GM23338 (cell line): ENCODE data around the gene NTN1. TPM values are rescaled to one million over a fixed set of nuclear protein-coding genes. Genes with fewer than 3 reads are reported as not detected.

Experiments
- ATAC-seq: fragments of 200-7000 bp; cut with Tn5 transposase; 3 replicates; pipeline ENCODE4 v1.9.1; 2020
- DNase-seq: peaks from one replicate; pipeline ENCODE4 v3.0.0-alpha.2; 2015; ENCODE audit warnings: low spot score
- H2AFZ ChIP-seq: fragments of 200-600 bp; sonication (generic); 2 replicates; pipeline ENCODE4 v1.8.0; 2016; ENCODE audit warnings: antibody characterized with exemption, mild to moderate bottlenecking, moderate library complexity
- H3F3A ChIP-seq: fragments of 200-600 bp; sonication (generic); replicated peaks from 2 replicates; pipeline ENCODE4 v1.8.0; 2017; ENCODE audit warnings: antibody characterized with exemption, mixed run types, low read depth
- H3K27ac ChIP-seq: fragments of 200-600 bp; sonication (generic); 2 replicates; pipeline ENCODE4 v1.6.1; 2016; ENCODE audit warnings: low read depth
- H3K27me3 ChIP-seq: fragments of 200-600 bp; sonication (generic); 2 replicates; pipeline ENCODE4 v1.8.0; 2016; ENCODE audit warnings: mild to moderate bottlenecking, mixed run types, moderate library complexity; ENCODE audit not compliant: insufficient read depth
- H3K36me3 ChIP-seq: fragments of 200-600 bp; sonication (generic); 2 replicates; pipeline ENCODE4 v1.8.0; 2016; ENCODE audit warnings: mild to moderate bottlenecking; ENCODE audit not compliant: insufficient read depth
- H3K4me1 ChIP-seq: fragments of 200-600 bp; sonication (generic); 2 replicates; pipeline ENCODE4 v1.8.0; 2016; ENCODE audit warnings: mild to moderate bottlenecking, moderate library complexity; ENCODE audit not compliant: insufficient read depth
- H3K4me2 ChIP-seq: fragments of 200-600 bp; sonication (generic); 2 replicates; pipeline ENCODE4 v1.7.1; 2017; ENCODE audit warnings: mixed run types
- H3K4me3 ChIP-seq: fragments of 200-600 bp; sonication (generic); 2 replicates; pipeline ENCODE4 v1.6.1; 2016; ENCODE audit warnings: mixed run types
- H3K79me2 ChIP-seq: fragments of 200-600 bp; sonication (generic); replicated peaks from 2 replicates; pipeline ENCODE4 v1.8.0; 2017; ENCODE audit warnings: mild to moderate bottlenecking; ENCODE audit not compliant: insufficient read depth
- H3K9me2 ChIP-seq: fragments of 200-600 bp; sonication (generic); 2 replicates; pipeline ENCODE4 v1.8.0; 2017; ENCODE audit not compliant: insufficient read depth
- H4K20me1 ChIP-seq: fragments of 200-600 bp; sonication (generic); replicated peaks from 2 replicates; pipeline ENCODE4 v1.8.0; 2017; ENCODE audit warnings: mild to moderate bottlenecking; ENCODE audit not compliant: insufficient read depth
- H3K27ac Mint-ChIP-seq: 2 replicates; pipeline ENCODE4 v1.8.0; 2020; ENCODE audit warnings: inconsistent platforms, mild to moderate bottlenecking, moderate library complexity, mixed read lengths
- H3K27me3 Mint-ChIP-seq: 3 replicates; pipeline ENCODE4 v1.8.0; 2022; ENCODE audit warnings: low read depth, mild to moderate bottlenecking, moderate library complexity, mixed read lengths, inconsistent platforms; ENCODE audit not compliant: insufficient read depth, poor library complexity
- H3K36me3 Mint-ChIP-seq: 3 replicates; pipeline ENCODE4 v1.8.0; 2021; ENCODE audit warnings: low read depth, mild to moderate bottlenecking, inconsistent platforms, moderate library complexity, mixed read lengths
- H3K4me1 Mint-ChIP-seq: 3 replicates; pipeline ENCODE4 v1.8.0; 2020; ENCODE audit warnings: mild to moderate bottlenecking, inconsistent platforms, mixed read lengths
- H3K4me3 Mint-ChIP-seq: 3 replicates; pipeline ENCODE4 v1.8.0; 2021; ENCODE audit warnings: moderate library complexity, mild to moderate bottlenecking, inconsistent platforms, mixed read lengths
- H3K9me3 Mint-ChIP-seq: 3 replicates; pipeline ENCODE4 v1.8.0; 2020; ENCODE audit warnings: moderate library complexity, mild to moderate bottlenecking, inconsistent platforms, mixed read lengths
- CREB1 ChIP-seq: fragments of 250-450 bp; sonication (Bioruptor Pico); IDR thresholded peaks from 2 replicates; pipeline ENCODE4 v1.5.0; 2020; ENCODE audit warnings: low read depth, mild to moderate bottlenecking, moderate library complexity
- ETS1 ChIP-seq: IDR thresholded peaks from 2 replicates; pipeline ENCODE4 v1.6.1; 2016; ENCODE audit warnings: antibody characterized with exemption
- EZH2 ChIP-seq: fragments of 200-600 bp; sonication (generic); IDR thresholded peaks from one replicate; pipeline ENCODE4 v1.8.0; 2017; ENCODE audit warnings: antibody characterized with exemption, mild to moderate bottlenecking, low read depth; ENCODE audit not compliant: unreplicated experiment
- EZH2phosphoT487 ChIP-seq: fragments of 200-600 bp; sonication (generic); IDR thresholded peaks from one replicate; pipeline ENCODE4 v1.8.1; 2018; ENCODE audit warnings: antibody characterized with exemption; ENCODE audit not compliant: unreplicated experiment
- JUNB ChIP-seq: IDR thresholded peaks from one replicate; pipeline ENCODE4 v1.6.1; 2016; ENCODE audit warnings: antibody characterized with exemption; ENCODE audit not compliant: unreplicated experiment
- NANOG ChIP-seq: IDR thresholded peaks from 2 replicates; pipeline ENCODE4 v1.6.1; 2016; ENCODE audit warnings: antibody characterized with exemption, borderline replicate concordance
- POLR2AphosphoS5 ChIP-seq: IDR thresholded peaks from 2 replicates; pipeline ENCODE4 v1.6.1; 2016; ENCODE audit warnings: antibody characterized with exemption, low read depth
- STAT1 ChIP-seq: IDR thresholded peaks from one replicate; pipeline ENCODE4 v1.6.1; 2016; ENCODE audit warnings: antibody characterized with exemption; ENCODE audit not compliant: unreplicated experiment
- ZNF114 ChIP-seq: fragments of 250-450 bp; sonication (Bioruptor Pico); IDR thresholded peaks from 2 replicates; pipeline ENCODE4 v1.5.0; 2020; ENCODE audit warnings: mild to moderate bottlenecking, moderate library complexity
- ZNF331 ChIP-seq: fragments of 250-450 bp; sonication (Bioruptor Pico); IDR thresholded peaks from 2 replicates; pipeline ENCODE4 v1.5.0; 2020; ENCODE audit warnings: low read depth, mild to moderate bottlenecking, moderate library complexity
- polyA plus RNA-seq: library from polyadenylated mRNA; unstranded; fragments of >200 nt; fragmentation: Nextera tagmentation; extraction: Ambion mirVana; gene quantifications from 2 replicates; pipeline ENCODE4 v1.2.1, GENCODE V29; 2016
- total RNA-seq: library from RNA; depleted of rRNA; stranded (reverse); fragments of >200 nt; shearing (Covaris generic); gene quantifications from 2 replicates; pipeline ENCODE4 v1.2.3, GENCODE V29; 2014
- TF ChIP-seq, protein P1 (sequence below), 2 experiments: fragments of 200-600 bp in 1 of 2; sonication (generic) in 1 of 2; conservative IDR thresholded peaks; 2 replicates each; pipeline versions ENCODE4 v1.5.1 to v1.6.1; 2016 to 2017; ENCODE audit warnings: antibody characterized with exemption in 2 of 2, low read depth in 2 of 2, mild to moderate bottlenecking in 2 of 2, moderate library complexity in 1 of 2
- TF ChIP-seq, protein P2 (sequence below): IDR thresholded peaks from one replicate; pipeline ENCODE4 v1.6.1; 2018; ENCODE audit warnings: antibody characterized with exemption; ENCODE audit not compliant: unreplicated experiment
- TF ChIP-seq, protein P3 (sequence below): fragments of 250-450 bp; sonication (Bioruptor Pico); IDR thresholded peaks from 2 replicates; pipeline ENCODE4 v1.5.0; 2020; ENCODE audit warnings: mild to moderate bottlenecking, moderate library complexity

The NTN1 gene
- total and polyA plus RNA-seq, 2 experiments from 2014 or later, result 0.57 to 2.6 TPM

GRCh38 chr17:9251273-9251672, 230.0 kb downstream of the NTN1 start:
- Histone ChIP-seq H3K4me3 (no peak overlapping the region), H3K4me1 (0 out of 2 replicates have a peak, but pooled peaks cover 2% of the 10 kb centered on the region), H3K36me3 (no peaks in the 10 kb centered on the region; the same call in 1 of the 2 replicates), H3F3A (no peaks in the 10 kb centered on the region), H3K79me2 (no peaks in the 10 kb centered on the region), H2AFZ (no peak overlapping the region), H3K9me2 (no peaks in the 10 kb centered on the region), H3K27me3 (no peaks in the 10 kb centered on the region), H3K27ac (no peak overlapping the region), H4K20me1 (no peaks in the 10 kb centered on the region), H3K4me2 (no peak overlapping the region)
- TF ChIP-seq EZH2phosphoT487, result no peak
- TF ChIP-seq, protein P1, sequence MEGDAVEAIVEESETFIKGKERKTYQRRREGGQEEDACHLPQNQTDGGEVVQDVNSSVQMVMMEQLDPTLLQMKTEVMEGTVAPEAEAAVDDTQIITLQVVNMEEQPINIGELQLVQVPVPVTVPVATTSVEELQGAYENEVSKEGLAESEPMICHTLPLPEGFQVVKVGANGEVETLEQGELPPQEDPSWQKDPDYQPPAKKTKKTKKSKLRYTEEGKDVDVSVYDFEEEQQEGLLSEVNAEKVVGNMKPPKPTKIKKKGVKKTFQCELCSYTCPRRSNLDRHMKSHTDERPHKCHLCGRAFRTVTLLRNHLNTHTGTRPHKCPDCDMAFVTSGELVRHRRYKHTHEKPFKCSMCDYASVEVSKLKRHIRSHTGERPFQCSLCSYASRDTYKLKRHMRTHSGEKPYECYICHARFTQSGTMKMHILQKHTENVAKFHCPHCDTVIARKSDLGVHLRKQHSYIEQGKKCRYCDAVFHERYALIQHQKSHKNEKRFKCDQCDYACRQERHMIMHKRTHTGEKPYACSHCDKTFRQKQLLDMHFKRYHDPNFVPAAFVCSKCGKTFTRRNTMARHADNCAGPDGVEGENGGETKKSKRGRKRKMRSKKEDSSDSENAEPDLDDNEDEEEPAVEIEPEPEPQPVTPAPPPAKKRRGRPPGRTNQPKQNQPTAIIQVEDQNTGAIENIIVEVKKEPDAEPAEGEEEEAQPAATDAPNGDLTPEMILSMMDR (conservative IDR thresholded peaks at IDR 0.05; ENCODE audit: low read depth in 2 of 2), result no peak
- TF ChIP-seq ETS1, result no peak
- no peak for TF ChIP-seq ZNF331 (CRISPR knock-in tag)
- TF ChIP-seq ZNF114 (CRISPR knock-in tag), result no peak
- no peak for TF ChIP-seq NANOG
- no peak for TF ChIP-seq POLR2AphosphoS5
- no peak for TF ChIP-seq CREB1 (CRISPR knock-in tag)
- no peak for TF ChIP-seq JUNB
- TF ChIP-seq, protein P2, sequence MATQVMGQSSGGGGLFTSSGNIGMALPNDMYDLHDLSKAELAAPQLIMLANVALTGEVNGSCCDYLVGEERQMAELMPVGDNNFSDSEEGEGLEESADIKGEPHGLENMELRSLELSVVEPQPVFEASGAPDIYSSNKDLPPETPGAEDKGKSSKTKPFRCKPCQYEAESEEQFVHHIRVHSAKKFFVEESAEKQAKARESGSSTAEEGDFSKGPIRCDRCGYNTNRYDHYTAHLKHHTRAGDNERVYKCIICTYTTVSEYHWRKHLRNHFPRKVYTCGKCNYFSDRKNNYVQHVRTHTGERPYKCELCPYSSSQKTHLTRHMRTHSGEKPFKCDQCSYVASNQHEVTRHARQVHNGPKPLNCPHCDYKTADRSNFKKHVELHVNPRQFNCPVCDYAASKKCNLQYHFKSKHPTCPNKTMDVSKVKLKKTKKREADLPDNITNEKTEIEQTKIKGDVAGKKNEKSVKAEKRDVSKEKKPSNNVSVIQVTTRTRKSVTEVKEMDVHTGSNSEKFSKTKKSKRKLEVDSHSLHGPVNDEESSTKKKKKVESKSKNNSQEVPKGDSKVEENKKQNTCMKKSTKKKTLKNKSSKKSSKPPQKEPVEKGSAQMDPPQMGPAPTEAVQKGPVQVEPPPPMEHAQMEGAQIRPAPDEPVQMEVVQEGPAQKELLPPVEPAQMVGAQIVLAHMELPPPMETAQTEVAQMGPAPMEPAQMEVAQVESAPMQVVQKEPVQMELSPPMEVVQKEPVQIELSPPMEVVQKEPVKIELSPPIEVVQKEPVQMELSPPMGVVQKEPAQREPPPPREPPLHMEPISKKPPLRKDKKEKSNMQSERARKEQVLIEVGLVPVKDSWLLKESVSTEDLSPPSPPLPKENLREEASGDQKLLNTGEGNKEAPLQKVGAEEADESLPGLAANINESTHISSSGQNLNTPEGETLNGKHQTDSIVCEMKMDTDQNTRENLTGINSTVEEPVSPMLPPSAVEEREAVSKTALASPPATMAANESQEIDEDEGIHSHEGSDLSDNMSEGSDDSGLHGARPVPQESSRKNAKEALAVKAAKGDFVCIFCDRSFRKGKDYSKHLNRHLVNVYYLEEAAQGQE, result no peak
- TF ChIP-seq STAT1, result no peak
- TF ChIP-seq EZH2, result no peak
- TF ChIP-seq, protein P3, sequence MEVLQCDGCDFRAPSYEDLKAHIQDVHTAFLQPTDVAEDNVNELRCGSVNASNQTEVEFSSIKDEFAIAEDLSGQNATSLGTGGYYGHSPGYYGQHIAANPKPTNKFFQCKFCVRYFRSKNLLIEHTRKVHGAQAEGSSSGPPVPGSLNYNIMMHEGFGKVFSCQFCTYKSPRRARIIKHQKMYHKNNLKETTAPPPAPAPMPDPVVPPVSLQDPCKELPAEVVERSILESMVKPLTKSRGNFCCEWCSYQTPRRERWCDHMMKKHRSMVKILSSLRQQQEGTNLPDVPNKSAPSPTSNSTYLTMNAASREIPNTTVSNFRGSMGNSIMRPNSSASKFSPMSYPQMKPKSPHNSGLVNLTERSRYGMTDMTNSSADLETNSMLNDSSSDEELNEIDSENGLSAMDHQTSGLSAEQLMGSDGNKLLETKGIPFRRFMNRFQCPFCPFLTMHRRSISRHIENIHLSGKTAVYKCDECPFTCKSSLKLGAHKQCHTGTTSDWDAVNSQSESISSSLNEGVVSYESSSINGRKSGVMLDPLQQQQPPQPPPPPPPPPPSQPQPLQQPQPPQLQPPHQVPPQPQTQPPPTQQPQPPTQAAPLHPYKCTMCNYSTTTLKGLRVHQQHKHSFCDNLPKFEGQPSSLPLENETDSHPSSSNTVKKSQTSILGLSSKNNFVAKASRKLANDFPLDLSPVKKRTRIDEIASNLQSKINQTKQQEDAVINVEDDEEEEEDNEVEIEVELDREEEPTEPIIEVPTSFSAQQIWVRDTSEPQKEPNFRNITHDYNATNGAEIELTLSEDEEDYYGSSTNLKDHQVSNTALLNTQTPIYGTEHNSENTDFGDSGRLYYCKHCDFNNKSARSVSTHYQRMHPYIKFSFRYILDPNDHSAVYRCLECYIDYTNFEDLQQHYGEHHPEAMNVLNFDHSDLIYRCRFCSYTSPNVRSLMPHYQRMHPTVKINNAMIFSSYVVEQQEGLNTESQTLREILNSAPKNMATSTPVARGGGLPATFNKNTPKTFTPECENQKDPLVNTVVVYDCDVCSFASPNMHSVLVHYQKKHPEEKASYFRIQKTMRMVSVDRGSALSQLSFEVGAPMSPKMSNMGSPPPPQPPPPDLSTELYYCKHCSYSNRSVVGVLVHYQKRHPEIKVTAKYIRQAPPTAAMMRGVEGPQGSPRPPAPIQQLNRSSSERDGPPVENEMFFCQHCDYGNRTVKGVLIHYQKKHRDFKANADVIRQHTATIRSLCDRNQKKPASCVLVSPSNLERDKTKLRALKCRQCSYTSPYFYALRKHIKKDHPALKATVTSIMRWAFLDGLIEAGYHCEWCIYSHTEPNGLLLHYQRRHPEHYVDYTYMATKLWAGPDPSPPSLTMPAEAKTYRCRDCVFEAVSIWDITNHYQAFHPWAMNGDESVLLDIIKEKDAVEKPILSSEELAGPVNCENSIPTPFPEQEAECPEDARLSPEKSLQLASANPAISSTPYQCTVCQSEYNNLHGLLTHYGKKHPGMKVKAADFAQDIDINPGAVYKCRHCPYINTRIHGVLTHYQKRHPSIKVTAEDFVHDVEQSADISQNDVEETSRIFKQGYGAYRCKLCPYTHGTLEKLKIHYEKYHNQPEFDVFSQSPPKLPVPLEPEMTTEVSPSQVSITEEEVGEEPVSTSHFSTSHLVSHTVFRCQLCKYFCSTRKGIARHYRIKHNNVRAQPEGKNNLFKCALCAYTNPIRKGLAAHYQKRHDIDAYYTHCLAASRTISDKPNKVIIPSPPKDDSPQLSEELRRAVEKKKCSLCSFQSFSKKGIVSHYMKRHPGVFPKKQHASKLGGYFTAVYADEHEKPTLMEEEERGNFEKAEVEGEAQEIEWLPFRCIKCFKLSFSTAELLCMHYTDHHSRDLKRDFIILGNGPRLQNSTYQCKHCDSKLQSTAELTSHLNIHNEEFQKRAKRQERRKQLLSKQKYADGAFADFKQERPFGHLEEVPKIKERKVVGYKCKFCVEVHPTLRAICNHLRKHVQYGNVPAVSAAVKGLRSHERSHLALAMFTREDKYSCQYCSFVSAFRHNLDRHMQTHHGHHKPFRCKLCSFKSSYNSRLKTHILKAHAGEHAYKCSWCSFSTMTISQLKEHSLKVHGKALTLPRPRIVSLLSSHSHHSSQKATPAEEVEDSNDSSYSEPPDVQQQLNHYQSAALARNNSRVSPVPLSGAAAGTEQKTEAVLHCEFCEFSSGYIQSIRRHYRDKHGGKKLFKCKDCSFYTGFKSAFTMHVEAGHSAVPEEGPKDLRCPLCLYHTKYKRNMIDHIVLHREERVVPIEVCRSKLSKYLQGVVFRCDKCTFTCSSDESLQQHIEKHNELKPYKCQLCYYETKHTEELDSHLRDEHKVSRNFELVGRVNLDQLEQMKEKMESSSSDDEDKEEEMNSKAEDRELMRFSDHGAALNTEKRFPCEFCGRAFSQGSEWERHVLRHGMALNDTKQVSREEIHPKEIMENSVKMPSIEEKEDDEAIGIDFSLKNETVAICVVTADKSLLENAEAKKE, result no peak
- no peak overlapping the region for H3K27ac Mint-ChIP-seq
- no peak for ATAC-seq
- H3K27me3 Mint-ChIP-seq, result peaks cover 3% of the 10 kb centered on the region
- peaks cover 4% of the 10 kb centered on the region; the same call in 1 of the 3 replicates for H3K4me1 Mint-ChIP-seq
- H3K9me3 Mint-ChIP-seq, result no peaks in the 10 kb centered on the region
- no peak for DNase-seq
- no peak overlapping the region for H3K4me3 Mint-ChIP-seq
- H3K36me3 Mint-ChIP-seq, result no peaks in the 10 kb centered on the region
